Glutamatergic neuron (in vitro differentiated cells): ENCODE results near the gene PPP6R2. TPM values are rescaled to one million over a fixed set of nuclear protein-coding genes. Genes with fewer than 3 reads are reported as not detected.

Experiments used
- DNase-seq: peaks from one replicate; pipeline ENCODE4 v3.0.0; 2022
- H3K27ac Mint-ChIP-seq: one replicate; pipeline ENCODE4 v1.8.0; 2020; ENCODE audit warnings: mild to moderate bottlenecking, mixed read lengths, inconsistent platforms; ENCODE audit not compliant: unreplicated experiment
- H3K27me3 Mint-ChIP-seq: one replicate; pipeline ENCODE4 v1.8.0; 2020; ENCODE audit warnings: mild to moderate bottlenecking, moderate library complexity, mixed read lengths, inconsistent platforms; ENCODE audit not compliant: unreplicated experiment
- H3K36me3 Mint-ChIP-seq: one replicate; pipeline ENCODE4 v1.8.0; 2020; ENCODE audit warnings: mild to moderate bottlenecking, mixed read lengths, inconsistent platforms; ENCODE audit not compliant: unreplicated experiment
- H3K4me1 Mint-ChIP-seq: one replicate; pipeline ENCODE4 v1.8.0; 2020; ENCODE audit warnings: mild to moderate bottlenecking, low read depth, mixed read lengths, inconsistent platforms; ENCODE audit not compliant: unreplicated experiment
- H3K4me3 Mint-ChIP-seq: one replicate; pipeline ENCODE4 v1.8.0; 2020; ENCODE audit warnings: mild to moderate bottlenecking, mixed read lengths, inconsistent platforms; ENCODE audit not compliant: unreplicated experiment
- H3K9me3 Mint-ChIP-seq: one replicate; pipeline ENCODE4 v1.8.0; 2020; ENCODE audit warnings: mild to moderate bottlenecking, moderate library complexity, mixed read lengths, inconsistent platforms; ENCODE audit not compliant: unreplicated experiment
- total RNA-seq: library from RNA; stranded (reverse); fragmentation: NEBNext Ultra II Directional; extraction: Animal tissue kit (Norgen Biotek cat#: 25700); gene quantifications from one replicate; pipeline ENCODE4 v1.2.1, GENCODE V29; 2021; ENCODE audit not compliant: unreplicated experiment
- TF ChIP-seq, protein P1 (sequence below): fragments of 200-600 bp; sonication (generic); IDR thresholded peaks from one replicate; pipeline ENCODE4 v1.5.0; 2021; ENCODE audit not compliant: partially characterized antibody, unreplicated experiment

PPP6R2 gene
- total RNA-seq, 1 donor from 2014 or later: 122 TPM

GRCh38 chr22:50443801-50444625 is 100.9 kb downstream of the PPP6R2 start:
- TF ChIP-seq, protein P1, sequence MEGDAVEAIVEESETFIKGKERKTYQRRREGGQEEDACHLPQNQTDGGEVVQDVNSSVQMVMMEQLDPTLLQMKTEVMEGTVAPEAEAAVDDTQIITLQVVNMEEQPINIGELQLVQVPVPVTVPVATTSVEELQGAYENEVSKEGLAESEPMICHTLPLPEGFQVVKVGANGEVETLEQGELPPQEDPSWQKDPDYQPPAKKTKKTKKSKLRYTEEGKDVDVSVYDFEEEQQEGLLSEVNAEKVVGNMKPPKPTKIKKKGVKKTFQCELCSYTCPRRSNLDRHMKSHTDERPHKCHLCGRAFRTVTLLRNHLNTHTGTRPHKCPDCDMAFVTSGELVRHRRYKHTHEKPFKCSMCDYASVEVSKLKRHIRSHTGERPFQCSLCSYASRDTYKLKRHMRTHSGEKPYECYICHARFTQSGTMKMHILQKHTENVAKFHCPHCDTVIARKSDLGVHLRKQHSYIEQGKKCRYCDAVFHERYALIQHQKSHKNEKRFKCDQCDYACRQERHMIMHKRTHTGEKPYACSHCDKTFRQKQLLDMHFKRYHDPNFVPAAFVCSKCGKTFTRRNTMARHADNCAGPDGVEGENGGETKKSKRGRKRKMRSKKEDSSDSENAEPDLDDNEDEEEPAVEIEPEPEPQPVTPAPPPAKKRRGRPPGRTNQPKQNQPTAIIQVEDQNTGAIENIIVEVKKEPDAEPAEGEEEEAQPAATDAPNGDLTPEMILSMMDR: no peak
- peaks cover 4% of the 10 kb centered on the region for H3K4me1 Mint-ChIP-seq
- H3K27me3 Mint-ChIP-seq: peaks cover 39% of the 10 kb centered on the region
- DNase-seq: no peak
- no peak overlapping the region for H3K27ac Mint-ChIP-seq
- H3K9me3 Mint-ChIP-seq: peaks cover 32% of the 10 kb centered on the region
- H3K36me3 Mint-ChIP-seq: no peaks in the 10 kb centered on the region
- no peak overlapping the region for H3K4me3 Mint-ChIP-seq

- Mint-ChIP-seq H3K4me1 (peaks cover 7% of the 10 kb centered on the region), H3K27me3 (peaks cover 39% of the 10 kb centered on the region), H3K27ac (peak overlapping the region; percentile 48), H3K4me3 (no peak overlapping the region), H3K36me3 (no peaks in the 10 kb centered on the region), H3K9me3 (peaks cover 37% of the 10 kb centered on the region)
- DNase-seq: no peak
- TF ChIP-seq, protein P1: no peak
Measured at GRCh38 chr22:50444663-50445062, 101.5 kb downstream of the PPP6R2 start.

DNA sequence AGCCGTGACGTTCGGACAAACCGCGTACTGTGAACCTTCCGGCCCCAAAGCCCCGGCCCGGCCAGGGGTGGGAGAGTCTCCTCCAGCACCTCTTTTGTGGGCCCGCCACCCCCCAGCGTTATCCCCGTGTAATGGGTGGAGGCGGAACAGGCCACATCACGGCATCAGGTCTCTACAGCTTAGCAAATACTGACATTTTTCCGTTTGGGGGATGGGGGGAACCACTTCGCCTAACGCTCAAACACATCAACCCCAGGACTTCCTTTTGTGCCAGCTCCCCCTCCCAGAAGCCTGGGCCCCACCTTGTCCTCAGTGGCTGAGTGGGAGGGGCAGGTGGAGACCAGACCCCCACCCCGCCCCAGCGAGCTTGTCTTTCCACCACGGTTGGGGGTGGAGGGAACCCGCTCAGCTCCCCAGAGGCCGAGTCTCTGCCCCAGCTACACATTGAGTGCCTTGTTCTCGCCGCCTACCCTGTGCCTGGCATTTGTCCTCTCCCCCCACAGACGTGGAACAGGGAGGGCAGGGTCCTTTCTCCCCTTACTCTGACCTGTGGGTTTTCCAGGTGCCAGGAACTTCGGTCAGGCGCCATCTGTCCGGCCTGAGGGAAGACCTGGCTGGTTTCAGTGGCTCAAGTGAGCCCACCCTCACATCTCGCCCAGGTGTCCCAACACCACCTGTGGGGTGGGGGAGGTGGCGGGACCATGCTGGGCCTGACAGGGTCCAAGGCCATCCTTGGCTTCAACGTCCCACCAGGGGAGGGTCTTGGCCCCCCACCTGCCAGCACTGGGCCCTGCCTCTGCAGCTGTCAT is 102.1 kb downstream of the PPP6R2 start:
- peaks cover 39% of the 10 kb centered on the region for H3K27me3 Mint-ChIP-seq
- DNase-seq: peak; percentile 5
- peaks cover 38% of the 10 kb centered on the region for H3K9me3 Mint-ChIP-seq
- H3K4me3 Mint-ChIP-seq: no peak overlapping the region
- H3K36me3 Mint-ChIP-seq: no peaks in the 10 kb centered on the region
- TF ChIP-seq, protein P1: no peak
- peak overlapping the region; percentile 48 for H3K27ac Mint-ChIP-seq
- H3K4me1 Mint-ChIP-seq: peaks cover 8% of the 10 kb centered on the region

DNA sequence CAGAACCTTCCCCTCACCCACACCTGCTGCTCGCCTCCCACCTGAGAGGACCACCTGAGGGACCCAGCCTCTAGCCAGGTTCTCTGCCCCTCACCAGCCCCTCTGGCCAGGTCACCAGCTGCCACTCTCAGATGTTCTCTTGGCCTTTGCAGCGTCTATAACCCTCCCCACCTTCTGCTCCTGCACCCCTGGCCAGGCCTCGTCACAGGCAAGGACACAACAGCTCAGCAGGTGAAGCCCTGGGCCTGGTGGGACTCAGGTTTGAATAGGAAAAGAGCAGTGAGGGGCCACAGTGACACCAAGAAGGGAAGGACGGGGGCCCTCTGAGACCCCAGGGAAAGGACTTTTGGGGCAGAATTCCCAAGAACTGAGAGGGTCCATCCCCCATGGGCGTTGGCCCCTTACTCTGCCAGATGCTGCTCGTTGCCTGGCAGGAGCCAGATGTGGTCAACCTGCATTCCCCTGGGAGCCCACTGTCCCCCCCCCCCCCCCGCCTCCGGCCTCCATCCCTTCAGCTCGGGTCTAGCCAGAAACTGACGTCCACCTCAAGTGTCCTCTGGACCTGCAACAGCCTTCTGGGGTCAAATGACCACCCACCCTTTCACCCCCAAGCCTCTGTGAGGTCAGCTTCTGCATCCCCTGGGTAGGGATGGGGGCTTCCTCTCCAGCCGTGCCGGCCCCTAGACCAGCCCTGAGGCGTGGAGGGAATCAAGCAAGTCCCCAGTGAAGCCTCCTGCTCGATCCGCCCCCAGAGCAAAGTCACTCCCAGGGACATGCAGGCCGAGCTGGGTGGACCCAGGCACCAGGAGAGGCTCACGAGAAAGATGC is 103.0 kb downstream of the PPP6R2 start:
- H3K36me3 Mint-ChIP-seq: no peaks in the 10 kb centered on the region
- peaks cover 8% of the 10 kb centered on the region for H3K4me1 Mint-ChIP-seq
- peak; percentile 12 for DNase-seq
- H3K27ac Mint-ChIP-seq: no peak overlapping the region
- peaks cover 38% of the 10 kb centered on the region for H3K9me3 Mint-ChIP-seq
- no peak overlapping the region for H3K4me3 Mint-ChIP-seq
- H3K27me3 Mint-ChIP-seq: peaks cover 39% of the 10 kb centered on the region
- TF ChIP-seq, protein P1: no peak
